HEK293T (cell line): ENCODE data around the gene C20orf202.

Experiments
- CTCF ChIA-PET: fragments of 350-600 bp; formaldehyde crosslinking; extraction: SDS; loops from one replicate; lab custom pipeline; 2021; ENCODE audit warnings: antibody characterized with exemption, inconsistent platforms; lab: Yijun Ruan, JAX
- POLR2A ChIA-PET: fragments of 350-600 bp; formaldehyde crosslinking; extraction: SDS; loops from one replicate; lab custom pipeline; 2020; ENCODE audit warnings: antibody characterized with exemption, inconsistent platforms; lab: Yijun Ruan, JAX
- DNase-seq: peaks from one replicate; pipeline ENCODE4 v3.0.0; 2012; ENCODE audit warnings: mixed read lengths; ENCODE audit errors: extremely low spot score
- FOXA1 ChIP-seq: fragments of 450-650 bp; IDR thresholded peaks from 2 replicates; pipeline ENCODE4 v1.6.1; 2016; ENCODE audit warnings: mild to moderate bottlenecking

The C20orf202 gene

DNA sequence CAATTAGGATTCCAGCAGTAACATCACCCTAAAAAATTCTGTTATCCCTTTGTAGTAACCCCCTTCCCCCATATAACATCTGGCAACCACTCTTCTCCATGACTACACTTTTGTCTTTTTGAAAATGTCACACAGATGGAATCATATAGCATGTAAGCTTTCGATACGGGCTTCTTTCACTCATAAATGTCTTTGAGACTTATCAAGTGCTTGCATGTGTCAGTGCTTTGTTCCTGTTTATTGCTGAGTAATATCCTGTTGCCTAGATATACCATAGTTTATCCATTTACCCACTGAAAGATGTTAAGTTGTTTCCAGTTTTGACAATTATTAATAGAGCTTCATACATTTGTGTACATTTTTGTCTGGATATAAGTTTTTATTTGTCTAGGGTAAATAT lies 52.4 kb downstream of the C20orf202 start:
- ChIA-PET CTCF (no interaction called here), POLR2A (interaction anchor here (1.1 kb wide), 1 partner anchor 30 kb away, joined by 3 read pairs; the partner anchor contains the start of gene RAD21L1)
- DNase-seq, result no peak

More for the DNA sequence above, 52.4 kb downstream of the C20orf202 start:
- TF ChIP-seq FOXA1, result no peak
